Measurements from ENCODE around the gene FLRT3.

Gene FLRT3

GRCh38 chr20:14331646-14332045 is 5.8 kb downstream of the FLRT3 start:
- no peak for DNase-seq (ENCODE audit: low read depth in 2 of 2, low spot score in 1 of 2)

DNA sequence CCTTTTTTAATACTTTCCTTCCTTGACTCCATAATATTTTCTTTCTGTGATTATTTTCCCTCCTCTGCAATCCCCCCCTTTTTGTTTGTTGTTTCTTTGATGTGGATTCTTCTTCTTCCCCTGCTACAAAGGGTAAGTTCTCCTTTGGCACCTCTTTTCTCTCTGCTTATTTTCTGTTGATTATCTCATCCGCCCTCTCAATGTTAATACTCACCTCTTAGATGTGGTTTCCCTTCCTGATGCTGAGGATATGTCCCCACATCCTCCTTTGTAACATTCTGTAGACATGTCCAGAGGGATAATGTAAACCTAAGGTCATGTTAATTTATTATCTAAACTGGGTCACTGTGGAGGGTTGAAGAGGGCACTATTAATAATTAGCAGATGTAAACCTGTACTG is 17.7 kb downstream of the FLRT3 start:
- no peak for DNase-seq (ENCODE audit: low read depth in 2 of 2, low spot score in 1 of 2)

DNA sequence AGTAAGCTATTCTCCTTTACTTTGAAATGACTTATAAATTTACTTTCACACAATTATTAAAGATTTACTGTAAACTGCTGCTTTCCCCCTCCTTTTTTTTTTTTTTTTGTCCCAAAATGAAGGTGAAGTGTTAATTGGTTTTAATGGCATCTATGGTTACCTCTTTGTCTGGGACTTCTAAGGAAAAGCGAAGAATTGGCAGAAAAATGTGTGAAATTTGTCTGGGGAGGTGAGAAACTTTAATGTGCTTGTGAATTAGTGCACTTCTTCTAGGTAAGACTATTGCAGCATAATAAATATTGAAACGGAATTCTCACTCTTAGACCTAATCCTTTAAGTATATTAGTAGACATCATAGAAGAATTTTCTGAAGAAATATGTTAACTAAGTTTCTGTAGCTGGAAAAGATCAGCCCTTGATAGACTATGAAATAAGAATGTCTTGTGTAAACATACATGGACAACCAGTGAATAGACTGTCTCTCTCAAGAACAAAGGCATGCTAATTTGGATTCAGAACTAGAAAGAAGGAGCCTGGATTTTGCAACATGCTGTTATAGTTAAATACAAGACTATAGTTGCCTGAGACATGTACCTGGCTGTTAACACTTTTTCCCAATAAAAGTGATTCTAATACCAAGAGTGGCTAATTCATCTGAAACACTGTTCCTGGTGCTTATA is 23.9 kb downstream of the FLRT3 start:
- DNase-seq (ENCODE audit: low read depth in 2 of 2, low spot score in 1 of 2) = no peak

DNA sequence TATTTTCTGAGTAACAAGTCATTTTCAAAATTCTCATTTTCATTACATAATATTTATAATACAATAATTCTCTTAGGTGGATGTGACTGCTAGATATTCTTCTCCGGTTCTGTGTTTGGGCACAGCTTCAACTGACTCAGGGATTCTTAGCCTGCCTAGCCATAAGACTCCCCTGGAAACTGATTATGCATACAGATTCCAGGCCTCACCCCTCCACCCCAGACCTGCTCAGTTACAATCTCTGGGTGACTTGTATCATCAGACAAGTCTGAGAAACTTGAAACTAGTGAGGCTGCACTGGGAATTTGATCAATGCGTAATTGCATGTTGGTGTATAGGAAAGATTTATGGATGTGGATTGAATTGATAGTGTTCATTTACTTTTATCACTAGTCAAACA is 25.4 kb downstream of the FLRT3 start:
- DNase-seq (ENCODE audit: low read depth in 2 of 2, low spot score in 1 of 2) = no peak

DNA sequence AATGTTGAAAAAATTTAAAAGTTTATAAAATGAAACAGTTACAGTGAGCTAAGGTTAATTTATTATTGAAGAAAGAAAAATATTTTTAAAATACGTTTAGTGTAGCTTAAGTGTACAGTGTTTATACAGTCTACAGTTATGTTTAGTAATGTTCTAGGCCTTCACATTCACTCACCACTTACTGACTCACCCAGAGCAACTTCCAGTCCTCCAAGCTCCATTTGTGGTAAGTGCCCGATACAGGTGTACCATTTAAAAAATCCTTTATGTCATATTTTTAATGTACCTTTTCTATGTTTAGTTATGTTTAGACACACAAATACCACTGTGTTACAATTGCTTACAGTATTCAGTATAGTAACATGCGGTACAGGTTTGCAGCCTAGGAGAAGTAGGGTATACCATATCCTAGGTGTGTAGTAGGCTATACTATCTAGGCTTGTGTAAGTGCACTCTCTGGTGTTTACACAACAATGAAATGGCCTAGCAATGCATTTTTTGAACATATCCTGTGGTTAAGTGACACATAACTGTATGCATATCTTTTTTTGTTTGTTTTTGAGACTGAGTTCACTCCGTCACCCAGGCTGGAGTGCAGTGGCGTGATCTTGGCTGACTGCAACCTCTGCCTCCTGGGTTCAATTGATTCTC is 26.3 kb downstream of the FLRT3 start:
- no peak for DNase-seq (ENCODE audit: low read depth in 2 of 2, low spot score in 1 of 2)

- DNase-seq (ENCODE audit: low read depth in 2 of 2, low spot score in 1 of 2) = no peak
These were observed 29.5 kb downstream of the FLRT3 start for GRCh38 chr20:14307956-14308355.

DNA sequence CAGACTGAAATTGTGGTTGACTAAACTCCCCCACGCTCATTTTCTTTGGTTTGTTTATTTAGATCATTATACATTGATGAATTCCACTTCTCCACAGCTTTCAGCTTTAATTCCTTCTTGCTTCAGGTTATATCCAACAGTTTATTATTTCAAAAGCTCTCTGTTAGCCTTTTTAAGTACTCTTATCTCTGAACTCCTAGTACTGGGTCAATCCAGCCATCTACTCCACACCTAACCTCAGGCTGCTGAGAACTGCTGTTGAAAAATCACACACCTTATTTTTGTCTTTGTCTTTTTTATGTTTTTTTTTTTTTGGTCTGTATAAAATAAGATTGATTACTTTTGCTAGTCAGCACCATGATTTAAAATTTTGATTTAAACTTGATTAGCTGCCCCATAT is 32.9 kb downstream of the FLRT3 start:
- no peak for DNase-seq (ENCODE audit: low read depth in 2 of 2, low spot score in 1 of 2)

DNA sequence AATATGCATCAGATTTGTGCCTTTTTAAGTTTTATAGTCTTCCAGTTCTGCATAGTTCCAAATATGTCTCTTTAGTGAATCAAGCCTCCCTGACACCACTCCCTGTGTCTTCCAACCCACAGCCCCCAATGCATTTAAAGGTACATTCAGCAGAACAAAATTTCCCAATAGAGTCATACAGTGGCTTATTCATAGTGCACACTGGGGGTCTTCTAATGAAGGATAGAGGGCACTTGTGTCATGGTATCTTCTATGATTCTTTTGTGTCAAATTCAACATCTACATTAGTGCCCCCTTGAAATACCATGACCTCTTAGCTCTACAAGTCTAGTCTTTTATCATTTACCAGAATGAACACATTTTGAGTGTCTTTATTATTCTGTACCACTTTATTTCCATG is 33.8 kb downstream of the FLRT3 start:
- DNase-seq (ENCODE audit: low read depth in 2 of 2, low spot score in 1 of 2) = no peak

DNA sequence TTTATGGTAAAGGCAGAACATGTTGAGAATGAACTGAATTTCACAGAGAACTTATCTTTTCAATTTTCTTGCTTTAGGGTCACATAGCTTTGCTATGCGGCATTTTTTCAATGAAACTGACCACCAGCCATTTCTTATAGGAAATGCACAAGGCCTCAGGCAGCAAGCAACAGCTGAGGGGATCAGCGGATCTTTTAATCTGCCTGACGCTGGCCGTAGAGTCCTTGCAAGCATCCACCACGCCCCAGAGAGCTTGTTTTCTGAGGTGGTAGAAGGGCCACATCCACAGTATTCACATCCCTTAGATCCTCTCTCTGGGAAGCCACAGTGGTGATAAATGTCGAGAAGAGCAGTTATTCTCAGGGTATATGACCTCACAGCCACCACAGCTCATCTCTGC is 34.3 kb downstream of the FLRT3 start:
- DNase-seq (ENCODE audit: low read depth in 2 of 2, low spot score in 1 of 2) = no peak

DNA sequence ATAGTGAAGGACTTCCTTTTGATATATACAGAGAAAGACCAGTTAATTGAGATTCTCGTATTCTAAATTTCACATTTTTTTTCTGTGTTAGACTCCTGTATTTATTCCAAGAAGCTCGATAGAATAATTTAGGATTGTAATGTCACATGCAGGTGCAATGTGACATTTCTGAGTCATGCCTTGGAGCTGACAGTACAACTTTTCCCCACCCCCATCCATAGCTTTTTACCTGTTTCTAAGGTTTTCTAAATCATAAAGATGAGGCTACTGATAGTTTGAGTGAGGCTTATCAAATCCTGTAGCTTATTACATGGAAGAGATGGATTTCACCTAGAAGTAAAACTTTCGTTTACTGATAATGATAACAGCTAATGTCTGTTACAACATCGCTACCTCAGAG is 37.6 kb downstream of the FLRT3 start:
- DNase-seq (ENCODE audit: low read depth in 2 of 2, low spot score in 1 of 2) = no peak

- no peak for DNase-seq (ENCODE audit: low read depth in 2 of 2, low spot score in 1 of 2)
These were observed 41.6 kb downstream of the FLRT3 start for GRCh38 chr20:14295770-14296309.

DNA sequence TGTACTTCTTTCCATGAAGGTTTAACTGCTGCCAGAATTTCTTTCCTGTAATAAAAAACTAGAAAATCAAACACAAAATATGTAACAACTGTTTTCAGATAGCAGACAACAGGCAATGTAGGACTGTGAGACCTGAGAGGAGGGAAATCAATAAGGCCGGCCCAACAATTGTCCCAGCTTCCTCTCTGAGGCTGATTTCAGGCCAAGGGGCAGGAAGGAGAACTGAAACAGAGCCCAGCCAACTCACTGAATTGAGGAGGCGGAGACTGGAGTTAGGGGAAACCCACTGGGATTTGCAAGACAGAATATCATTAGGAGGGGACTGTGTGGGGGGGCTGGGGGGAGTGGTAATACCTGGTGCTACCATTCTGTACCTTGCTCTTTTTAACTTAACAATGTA is 42.2 kb downstream of the FLRT3 start:
- DNase-seq (ENCODE audit: low read depth in 2 of 2, low spot score in 1 of 2) = no peak

- DNase-seq (ENCODE audit: low read depth in 2 of 2, low spot score in 1 of 2) = no peak
These were observed 45.9 kb downstream of the FLRT3 start for GRCh38 chr20:14291502-14291901.

GRCh38 chr20:14288341-14289330 is 48.8 kb downstream of the FLRT3 start:
- DNase-seq (ENCODE audit: low read depth in 2 of 2, low spot score in 1 of 2) = no peak

DNA sequence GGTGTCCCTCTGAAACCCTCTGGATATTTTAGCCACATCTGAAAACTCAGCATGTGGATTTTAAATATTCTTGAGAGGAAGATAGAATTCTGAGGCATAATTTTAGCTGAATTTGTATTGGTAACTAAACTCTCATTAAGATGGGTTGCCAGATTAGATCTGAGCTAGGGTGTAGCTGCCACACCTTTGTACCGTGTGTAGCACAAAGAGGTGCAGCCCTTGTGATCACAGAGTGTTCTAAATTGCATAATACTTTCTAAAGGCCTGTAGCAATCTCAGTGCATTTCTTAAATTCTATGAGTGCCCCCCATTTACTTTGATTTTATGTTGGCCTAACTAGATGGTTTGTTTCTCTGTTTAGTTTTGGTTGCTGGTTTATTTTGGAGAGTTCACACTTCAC is 53.0 kb downstream of the FLRT3 start:
- no peak for DNase-seq (ENCODE audit: low read depth in 2 of 2, low spot score in 1 of 2)

- no peak for DNase-seq (ENCODE audit: low read depth in 2 of 2, low spot score in 1 of 2)
These were observed 55.3 kb downstream of the FLRT3 start for GRCh38 chr20:14282140-14282539.

Data from stimulated activated CD8-positive, alpha-beta memory T cell treated with anti-CD3 and anti-CD28 coated beads, Interleukin-4, amount 100 ng/mL, for 1 hour (primary cell).